ENCODE results near the gene URI1.
A peak's percentile ranks its signal among the peaks of the same experiment; 100 is the strongest.

URI1 gene

DNA sequence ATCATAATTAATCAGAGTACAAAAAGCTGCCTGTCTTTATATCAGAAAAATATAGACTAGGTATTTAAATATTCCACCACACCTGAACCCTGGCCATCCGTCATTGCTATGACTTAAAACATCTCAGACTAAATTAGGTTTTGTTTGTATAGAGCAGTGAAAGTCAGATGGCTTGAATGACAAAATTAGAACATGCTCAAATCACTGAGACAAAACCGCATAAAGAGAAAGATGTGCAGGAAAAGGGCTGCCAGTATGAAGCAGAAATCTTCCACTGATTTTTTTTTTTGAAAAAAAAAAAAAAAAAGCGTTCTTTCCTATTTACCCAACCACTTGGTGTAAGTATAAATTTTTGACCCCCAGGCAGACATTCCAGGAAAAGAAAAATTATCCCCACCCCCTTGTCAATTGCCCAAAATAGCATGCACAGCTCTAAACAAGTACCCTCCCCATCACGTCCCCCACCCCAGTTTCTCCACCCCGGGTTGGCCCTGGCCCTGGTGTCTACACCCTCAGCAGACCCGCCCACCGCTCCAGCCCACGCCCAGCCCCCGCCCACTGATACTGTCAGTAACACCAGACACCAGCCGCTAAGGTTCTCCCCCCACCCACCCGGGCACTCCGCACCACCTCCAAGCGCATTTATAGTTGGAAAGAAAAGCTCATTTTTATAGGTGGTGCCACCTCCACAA lies 118.6 kb downstream of the URI1 start:
- Histone ChIP-seq H3K27me3 (no peaks in the 10 kb centered on the region), H3K9ac (no peak overlapping the region), H3K9me3 (peaks cover 13% of the 10 kb centered on the region), H3K36me3 (no peaks in the 10 kb centered on the region; the same call in 1 of the 2 replicates), H4K20me1 (peaks cover 8% of the 10 kb centered on the region; the same call in 1 of the 2 replicates), H3K4me3 (no peak overlapping the region), H3K4me1 (peaks cover 71% of the 10 kb centered on the region), H3K27ac (no peak overlapping the region), H3K4me2 (peak overlapping the region; percentile 91)
- TF ChIP-seq Cebpa-rat (IDR thresholded peaks at IDR 0.05) = no peak

DNA sequence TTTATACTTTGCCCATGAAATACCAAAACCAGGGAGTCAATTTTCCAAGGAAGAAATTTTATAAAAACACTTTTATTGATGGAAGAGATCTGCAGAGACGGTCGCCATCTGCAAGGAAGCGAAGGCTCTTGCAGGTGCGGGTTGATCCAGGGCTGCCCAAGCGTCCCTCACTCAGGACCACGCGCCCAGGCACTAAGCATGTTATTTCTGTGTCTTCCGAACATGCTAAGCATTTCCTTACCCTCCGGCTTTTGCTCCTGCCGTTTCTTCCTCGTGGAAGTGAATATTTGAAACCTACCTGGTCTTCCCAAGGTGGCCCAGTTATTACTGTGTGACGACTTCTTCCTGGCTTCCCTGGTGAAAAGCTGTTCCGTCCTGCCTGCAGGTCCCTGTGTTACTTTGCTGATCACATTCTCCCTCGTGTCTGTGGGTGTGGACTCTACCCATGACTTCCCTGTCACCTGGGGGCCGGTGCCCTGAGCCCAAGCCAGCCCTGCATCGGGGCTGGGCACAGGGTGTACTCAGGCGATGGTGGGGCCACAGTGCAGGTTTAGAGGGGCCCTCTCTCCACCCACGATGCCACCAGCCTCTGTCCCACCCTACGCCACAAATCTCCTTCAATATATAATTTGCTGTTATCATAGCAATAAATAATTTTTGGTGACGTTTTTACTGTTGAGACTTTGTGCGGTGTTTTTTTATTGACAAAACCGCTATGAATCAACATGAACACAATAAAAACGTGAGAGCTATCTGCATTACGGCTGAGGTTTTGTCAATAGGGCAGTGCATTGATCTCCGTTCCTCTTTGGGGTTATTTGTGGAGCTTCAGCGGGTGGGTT lies 119.4 kb downstream of the URI1 start:
- Histone ChIP-seq H3K4me3 (peak overlapping the region; percentile 1; the same call in 1 of the 2 replicates), H4K20me1 (peaks cover 8% of the 10 kb centered on the region; the same call in 1 of the 2 replicates), H3K27me3 (no peaks in the 10 kb centered on the region), H3K9me3 (peaks cover 7% of the 10 kb centered on the region), H3K27ac (peak overlapping the region; percentile 31; the same call in 1 of the 2 replicates), H3K9ac (0 out of 2 replicates have a peak overlapping the region, but pooled peaks have one; percentile 18), H3K36me3 (no peaks in the 10 kb centered on the region; the same call in 1 of the 2 replicates), H3K4me2 (peak overlapping the region; percentile 91), H3K4me1 (peaks cover 78% of the 10 kb centered on the region)
- no peak for TF ChIP-seq Cebpa-rat (IDR thresholded peaks at IDR 0.05)

DNA sequence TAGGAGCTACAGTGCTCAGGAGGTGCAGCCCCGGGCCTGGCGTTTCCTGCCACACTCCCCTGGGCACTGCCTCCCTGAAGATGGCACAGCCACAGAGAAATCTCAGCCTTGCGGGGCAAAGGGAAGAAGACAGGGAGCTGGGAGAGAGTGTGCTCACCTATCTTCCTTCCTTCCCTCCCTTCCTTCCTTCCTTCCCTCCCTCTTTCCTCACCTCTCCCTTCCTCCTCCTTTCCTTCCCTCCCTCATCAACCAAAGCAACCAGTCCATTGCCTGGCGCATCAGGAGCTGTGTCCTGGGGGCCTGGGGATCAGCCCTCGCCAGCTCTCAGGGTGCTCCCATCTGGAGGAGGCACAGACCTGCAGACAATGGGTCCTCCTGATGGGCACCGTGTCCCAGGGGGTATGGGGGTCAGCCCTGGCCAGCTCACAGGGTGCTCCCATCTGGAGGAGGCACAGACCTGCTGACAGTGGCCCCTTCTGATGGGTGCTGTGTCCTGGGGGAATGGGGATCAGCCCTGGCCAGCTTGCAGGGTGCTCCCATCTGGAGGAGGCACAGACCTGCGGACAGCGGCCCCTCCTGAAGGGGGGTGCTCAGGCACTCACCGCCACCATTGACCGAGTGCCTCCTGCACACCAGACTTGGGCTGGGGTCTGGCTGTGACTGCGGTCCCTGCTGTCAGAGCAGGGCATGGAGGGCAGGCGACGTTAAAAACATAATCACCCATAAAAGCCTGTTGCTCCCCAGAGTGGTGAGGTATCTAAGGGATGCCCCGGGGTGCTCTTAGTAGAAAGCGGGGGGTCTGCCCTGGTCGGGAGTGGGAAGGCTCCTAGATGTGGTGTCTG lies 120.2 kb downstream of the URI1 start:
- Histone ChIP-seq H3K4me2 (peak overlapping the region; percentile 91), H3K4me1 (peaks cover 87% of the 10 kb centered on the region), H3K4me3 (peak overlapping the region; percentile 1; the same call in 1 of the 2 replicates), H3K27me3 (no peaks in the 10 kb centered on the region), H4K20me1 (peaks cover 8% of the 10 kb centered on the region; the same call in 1 of the 2 replicates), H3K27ac (peak overlapping the region; percentile 31; the same call in 1 of the 2 replicates), H3K9me3 (no peaks in the 10 kb centered on the region), H3K9ac (no peak overlapping the region), H3K36me3 (no peaks in the 10 kb centered on the region)
- TF ChIP-seq Cebpa-rat (IDR thresholded peaks at IDR 0.05) = no peak

DNA sequence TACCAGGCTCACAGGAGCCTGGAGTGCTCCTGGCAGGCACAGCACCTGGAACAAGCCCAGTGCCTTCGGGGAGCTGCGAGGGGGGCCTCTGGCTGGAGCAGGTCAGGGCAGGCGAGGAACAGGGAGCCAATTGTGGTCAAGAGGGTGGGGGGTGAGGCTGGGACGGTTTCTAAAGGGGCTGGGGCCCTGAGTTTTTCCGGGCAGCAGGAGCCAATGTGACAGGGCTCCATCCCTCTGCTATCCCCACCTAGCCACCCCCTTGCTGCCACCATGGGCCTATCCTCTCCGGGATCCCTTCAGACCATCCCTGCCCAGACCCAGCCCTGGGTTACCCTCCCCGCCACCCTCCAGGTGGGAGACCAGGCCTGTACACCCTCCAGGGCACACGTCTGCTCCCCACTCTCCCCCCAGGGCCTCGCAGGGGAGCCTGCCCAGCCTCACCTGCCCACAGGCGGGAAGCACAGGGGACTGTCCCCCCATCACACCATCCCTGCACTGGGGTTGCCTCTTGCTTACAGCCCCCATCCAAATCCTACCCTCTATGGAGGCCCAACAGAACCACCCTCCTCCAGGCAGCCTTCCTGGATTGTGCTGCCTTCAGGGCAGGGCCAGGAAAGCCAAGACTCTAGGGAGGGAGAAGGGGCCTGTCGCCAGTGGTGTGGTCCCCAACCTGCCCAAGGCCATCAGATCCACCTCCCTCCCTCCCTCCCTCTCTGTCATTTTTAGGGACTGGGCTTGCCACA lies 121.0 kb downstream of the URI1 start:
- Histone ChIP-seq H3K27me3 (no peaks in the 10 kb centered on the region), H3K36me3 (no peaks in the 10 kb centered on the region), H3K4me3 (no peak overlapping the region), H3K27ac (no peak overlapping the region), H3K9ac (no peak overlapping the region), H3K4me1 (peaks cover 90% of the 10 kb centered on the region), H3K4me2 (peak overlapping the region; percentile 91), H4K20me1 (peaks cover 8% of the 10 kb centered on the region; the same call in 1 of the 2 replicates), H3K9me3 (no peaks in the 10 kb centered on the region)
- no peak for TF ChIP-seq Cebpa-rat (IDR thresholded peaks at IDR 0.05)

DNA sequence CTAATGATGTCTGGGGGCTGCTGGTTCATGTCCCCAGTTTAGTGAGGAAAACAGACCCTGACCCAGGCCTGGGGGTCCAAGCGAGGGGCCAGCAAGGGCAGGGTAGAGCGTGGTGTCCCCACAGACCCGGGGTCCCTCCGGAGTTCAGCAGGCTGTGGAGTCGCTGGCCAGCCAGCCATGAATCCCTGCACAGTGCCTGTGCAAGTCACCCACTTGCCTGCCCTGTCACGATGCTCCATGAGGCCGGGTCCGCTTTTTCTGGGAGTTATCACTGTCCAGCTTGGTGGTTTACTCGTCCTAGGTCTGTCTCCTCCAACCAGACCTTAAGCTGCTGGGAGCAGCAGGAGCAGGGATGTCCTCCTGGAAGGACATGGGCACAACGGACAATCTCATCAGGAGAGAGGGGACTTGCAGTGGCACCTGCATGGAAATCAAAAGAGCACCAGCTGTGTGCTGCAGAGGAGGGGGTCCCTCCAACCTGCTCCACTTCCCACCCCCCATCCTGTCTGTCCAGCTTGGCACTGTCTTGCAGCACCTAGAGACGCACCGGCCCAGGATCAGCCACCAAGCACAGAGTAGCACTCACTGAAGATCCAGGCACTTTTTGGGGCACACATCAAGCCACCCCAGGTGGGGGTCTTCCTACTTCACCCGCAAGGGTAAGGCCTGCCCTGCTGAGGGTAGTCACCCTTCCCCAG lies 121.8 kb downstream of the URI1 start:
- Histone ChIP-seq H3K4me2 (peak overlapping the region; percentile 80), H3K4me3 (no peak overlapping the region), H3K36me3 (no peaks in the 10 kb centered on the region), H4K20me1 (peaks cover 8% of the 10 kb centered on the region; the same call in 1 of the 2 replicates), H3K4me1 (peaks cover 86% of the 10 kb centered on the region), H3K27ac (peak overlapping the region; percentile 35; the same call in 1 of the 2 replicates), H3K9ac (0 out of 2 replicates have a peak overlapping the region, but pooled peaks have one; percentile 34), H3K9me3 (no peaks in the 10 kb centered on the region), H3K27me3 (no peaks in the 10 kb centered on the region)
- TF ChIP-seq Cebpa-rat (IDR thresholded peaks at IDR 0.05) = no peak

DNA sequence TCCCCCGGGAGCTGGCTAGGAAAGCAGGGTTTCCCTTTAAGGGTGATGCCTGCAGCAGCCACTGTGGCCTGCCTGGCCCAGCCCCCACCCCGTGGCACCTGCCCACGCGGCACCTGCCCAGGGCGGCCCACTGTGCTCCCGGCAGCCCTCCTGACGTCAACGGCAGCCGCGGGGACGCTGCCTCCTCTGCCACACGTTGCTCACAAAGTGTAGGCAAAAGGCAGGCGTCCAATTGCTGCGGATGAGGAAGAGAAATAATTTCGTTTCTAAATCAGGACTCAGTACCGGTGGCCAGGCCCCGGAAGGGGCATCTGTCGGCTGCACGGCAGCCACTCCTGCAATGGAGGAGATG lies 122.3 kb downstream of the URI1 start:
- H3K4me2 ChIP-seq = peak overlapping the region; percentile 80
- H3K27me3 ChIP-seq = no peaks in the 10 kb centered on the region
- peaks cover 8% of the 10 kb centered on the region; the same call in 1 of the 2 replicates for H4K20me1 ChIP-seq
- H3K4me1 ChIP-seq = peaks cover 80% of the 10 kb centered on the region
- no peaks in the 10 kb centered on the region for H3K9me3 ChIP-seq
- H3K4me3 ChIP-seq = no peak overlapping the region
- 0 out of 2 replicates have a peak overlapping the region, but pooled peaks have one; percentile 34 for H3K9ac ChIP-seq
- TF ChIP-seq Cebpa-rat (IDR thresholded peaks at IDR 0.05) = no peak
- H3K27ac ChIP-seq = peak overlapping the region; percentile 35
- H3K36me3 ChIP-seq = no peaks in the 10 kb centered on the region

DNA sequence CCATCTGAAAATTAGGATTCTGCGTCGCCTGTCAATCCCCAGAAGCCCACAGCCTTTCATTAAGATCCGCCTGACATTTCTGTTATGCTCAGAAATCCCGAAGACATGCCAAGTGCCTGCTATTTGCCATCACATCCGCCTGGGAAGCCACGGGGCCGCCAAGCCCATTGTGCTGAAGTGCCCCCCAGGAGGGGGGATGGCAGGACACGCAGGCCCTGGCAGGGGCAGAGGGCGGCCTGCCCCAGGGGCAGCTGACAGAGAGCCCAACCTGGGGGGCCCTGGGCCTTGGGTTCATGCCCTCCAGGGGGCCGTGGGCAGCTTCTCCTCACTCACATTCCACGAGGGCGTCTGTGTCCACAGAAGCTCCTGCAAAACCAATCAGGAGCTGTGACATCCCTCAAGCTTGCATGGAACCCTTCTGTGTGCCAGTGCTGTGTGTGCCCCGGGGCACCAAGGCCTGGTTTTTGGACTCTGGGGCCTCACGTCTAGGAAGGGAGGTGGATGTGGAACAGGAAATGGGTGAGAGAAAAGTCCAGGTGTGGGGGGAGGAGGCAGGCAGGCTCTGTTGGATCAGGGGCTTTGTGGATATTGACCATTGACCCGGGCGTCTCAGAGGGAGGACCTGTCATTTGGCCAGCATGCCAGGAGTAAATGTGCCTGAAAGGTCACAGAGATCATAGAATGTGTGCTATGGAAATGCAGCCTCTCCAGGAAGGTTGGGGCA lies 122.9 kb downstream of the URI1 start:
- Histone ChIP-seq H3K4me3 (no peak overlapping the region), H3K9me3 (no peaks in the 10 kb centered on the region), H4K20me1 (peaks cover 8% of the 10 kb centered on the region; the same call in 1 of the 2 replicates), H3K9ac (0 out of 2 replicates have a peak overlapping the region, but pooled peaks have one; percentile 34), H3K4me2 (peak overlapping the region; percentile 80), H3K27ac (peak overlapping the region; percentile 35; the same call in 1 of the 2 replicates), H3K4me1 (peaks cover 78% of the 10 kb centered on the region), H3K27me3 (no peaks in the 10 kb centered on the region), H3K36me3 (no peaks in the 10 kb centered on the region)
- TF ChIP-seq Cebpa-rat (IDR thresholded peaks at IDR 0.05) = no peak
